Endothelial cell of umbilical vein (primary cell): ENCODE measurements around the gene SSR1.

Experiments
- CTCF ChIP-seq, 2 donors: IDR thresholded peaks; 1 replicate in 1 of 2; 2 replicates in 1 of 2; pipeline ENCODE4 v1.5.1; 2011; ENCODE audit warnings: low read length in 2 of 2, mild to moderate bottlenecking in 2 of 2, moderate library complexity in 2 of 2, control low read depth in 1 of 2, inconsistent platforms in 1 of 2, low read depth in 1 of 2; ENCODE audit not compliant: insufficient read depth in 1 of 2; ENCODE audit errors: extremely low read depth in 1 of 2
- EZH2 ChIP-seq: IDR thresholded peaks from 2 replicates; pipeline ENCODE4 v1.6.1; 2012; ENCODE audit warnings: borderline replicate concordance, low read depth, mild to moderate bottlenecking, moderate library complexity, low read length, inconsistent platforms; ENCODE audit not compliant: severe bottlenecking
- FOS ChIP-seq: IDR thresholded peaks from 2 replicates; pipeline ENCODE4 v1.6.1; 2011; ENCODE audit warnings: mild to moderate bottlenecking, low read length, moderate library complexity, borderline replicate concordance; ENCODE audit not compliant: insufficient read depth
- JUN ChIP-seq: IDR thresholded peaks from 2 replicates; pipeline ENCODE4 v1.6.1; 2011; ENCODE audit warnings: borderline replicate concordance, low read depth; ENCODE audit not compliant: insufficient read length, insufficient read depth
- MYC ChIP-seq: IDR thresholded peaks from one replicate; pipeline ENCODE4 v1.6.1; 2011; ENCODE audit warnings: mild to moderate bottlenecking, low read depth, low read length
- POLR2A ChIP-seq: IDR thresholded peaks from 2 replicates; pipeline ENCODE4 v1.6.1; 2012; ENCODE audit warnings: low read depth, mild to moderate bottlenecking, control low read depth, low read length
- POLR2AphosphoS5 ChIP-seq: IDR thresholded peaks from 2 replicates; pipeline ENCODE4 v1.6.1; 2012; ENCODE audit warnings: low read depth, mild to moderate bottlenecking, control low read depth, low read length, moderate library complexity; ENCODE audit not compliant: insufficient read depth
- TF ChIP-seq, protein P1 (sequence below): IDR thresholded peaks from 2 replicates; pipeline ENCODE4 v1.6.1; 2011; ENCODE audit not compliant: insufficient read depth, insufficient read length

DNA sequence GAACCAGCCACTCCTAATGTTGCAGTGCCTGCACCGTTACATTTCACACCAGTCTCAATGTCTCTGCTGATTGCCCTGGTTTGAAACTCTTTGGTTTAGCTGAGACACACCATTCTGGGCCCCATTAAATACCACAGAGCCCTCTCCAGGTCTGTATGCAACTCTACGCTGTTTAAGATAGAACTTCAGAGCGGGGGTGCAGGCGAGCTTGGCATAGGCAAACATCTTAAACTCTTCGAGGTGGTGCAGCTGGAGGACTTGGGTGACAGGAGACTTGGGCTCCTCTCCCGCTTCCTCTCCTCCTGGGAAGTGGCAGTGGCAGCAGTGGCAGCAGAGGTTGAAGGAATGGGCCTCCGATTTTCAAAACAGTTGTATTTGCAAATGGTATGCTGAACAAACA is 18.5 kb upstream of the SSR1 start:
- TF ChIP-seq CTCF (IDR thresholded peaks at IDR 0.05; ENCODE audit: extremely low read depth in 1 of 2, insufficient read depth in 1 of 2, low read depth in 1 of 2, low read length in 2 of 2) (no peak), POLR2A (no peak), EZH2 (no peak), FOS (no peak), POLR2AphosphoS5 (no peak), MYC (no peak), JUN (no peak)
- TF ChIP-seq, protein P1, sequence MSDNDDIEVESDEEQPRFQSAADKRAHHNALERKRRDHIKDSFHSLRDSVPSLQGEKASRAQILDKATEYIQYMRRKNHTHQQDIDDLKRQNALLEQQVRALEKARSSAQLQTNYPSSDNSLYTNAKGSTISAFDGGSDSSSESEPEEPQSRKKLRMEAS, result no peak
